ENCODE data around the gene RAB40B.

The RAB40B gene

DNA sequence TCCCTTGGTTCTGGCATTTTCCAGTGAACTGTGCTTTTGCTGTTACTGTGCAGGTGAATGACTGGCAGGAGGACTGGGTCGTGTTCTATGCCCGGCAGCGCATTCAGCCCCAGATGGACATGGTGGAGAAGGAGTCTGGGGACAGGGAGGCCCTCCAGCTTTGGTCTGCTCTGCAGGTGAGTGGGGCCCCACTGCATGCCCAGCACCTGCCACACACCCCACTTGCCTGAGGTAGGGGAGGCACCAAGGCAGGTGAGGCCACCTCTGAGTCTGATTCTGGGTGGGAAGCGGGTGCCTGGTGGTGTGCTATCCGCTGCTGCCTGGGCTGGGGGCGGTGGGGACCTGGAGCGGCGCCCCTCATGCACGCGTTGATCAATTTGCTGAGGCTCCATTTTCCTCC lies 27.9 kb upstream of the RAB40B start:
- ChIA-PET CTCF (interaction anchor here (1.3 to 1.4 kb wide), 2 partner anchors 9 to 11 kb away, joined by 4 to 5 read pairs; partner anchors contain the start of gene FN3KRP), POLR2A (no interaction called here)

DNA sequence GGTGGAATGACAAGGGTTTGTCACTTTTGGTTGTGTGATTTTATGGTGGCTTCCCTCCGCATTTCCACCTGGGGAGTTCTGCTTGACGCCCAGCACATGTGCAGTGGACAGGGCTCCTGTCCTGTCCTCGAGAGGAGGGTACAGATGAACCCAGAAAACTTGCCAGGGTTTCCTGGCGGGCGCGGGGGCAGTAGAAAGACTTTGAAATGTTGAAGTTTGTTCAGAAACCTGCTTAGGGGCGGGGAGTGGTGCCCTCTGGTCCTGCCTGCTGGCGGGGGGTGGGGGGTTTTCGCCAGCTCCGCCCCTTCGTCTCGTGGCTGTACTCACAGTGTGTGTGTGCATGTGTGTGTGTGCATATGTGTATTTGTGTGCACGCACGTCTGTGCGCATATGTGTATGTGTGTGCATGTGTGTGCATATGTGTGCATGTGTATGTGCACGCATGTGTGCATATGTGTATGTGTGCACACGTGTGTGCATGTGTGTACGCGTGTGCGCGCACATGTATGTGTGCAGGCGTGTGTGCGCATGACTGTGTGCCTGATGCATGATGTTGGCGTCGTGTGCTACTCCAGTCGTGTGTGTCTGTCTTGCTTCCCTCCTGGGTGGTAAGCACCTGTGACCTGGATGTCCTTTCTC lies 24.8 kb upstream of the RAB40B start:
- Histone ChIP-seq H3K4me3 (ENCODE audit: control insufficient read depth in 1 of 7, extremely low read depth in 1 of 7, insufficient read depth in 4 of 7, low read depth in 2 of 7, low read length in 6 of 7) (no peak overlapping the region), H3K36me3 (ENCODE audit: control insufficient read depth in 4 of 4, insufficient read depth in 4 of 4, low read length in 3 of 4) (peaks cover 4 to 58% (median 42%) of the 10 kb centered on the region in 4 experiments), H3K9me3 (ENCODE audit: control extremely low read depth in 1 of 5, control insufficient read depth in 4 of 5, insufficient read depth in 2 of 5, low read depth in 1 of 5, low read length in 4 of 5) (no peaks in the 10 kb centered on the region), H3K27ac (ENCODE audit: insufficient read depth in 1 of 2, low read depth in 1 of 2, low read length in 2 of 2, poor library complexity in 1 of 2, severe bottlenecking in 2 of 2) (no peak overlapping the region), H3K27me3 (replicated peaks in 2 of 5; ENCODE audit: control insufficient read depth in 4 of 5, insufficient read depth in 5 of 5, low read length in 4 of 5) (no peaks in the 10 kb centered on the region), H3K4me1 (ENCODE audit: control extremely low read depth in 1 of 4, control insufficient read depth in 4 of 4, insufficient read depth in 4 of 4, low read length in 3 of 4) (peaks cover 0 to under 1% (median 0%) of the 10 kb centered on the region in 4 experiments)
- no peak for DNase-seq
- 95% methylated on average over 17 of the region's 26 CpGs for WGBS (ENCODE audit: insufficient coverage)
- ChIA-PET CTCF (interaction anchor here (0.6 kb wide), 1 partner anchor 13 kb away, joined by 3 read pairs; no protein-coding TSS in a partner anchor), POLR2A (no interaction called here)

More for the DNA sequence above, 27.9 kb upstream of the RAB40B start:
- no peaks in the 10 kb centered on the region for H3K4me1 ChIP-seq (ENCODE audit: control extremely low read depth in 1 of 4, control insufficient read depth in 4 of 4, insufficient read depth in 4 of 4, low read length in 3 of 4)
- H3K9me3 ChIP-seq (ENCODE audit: control extremely low read depth in 1 of 5, control insufficient read depth in 4 of 5, insufficient read depth in 2 of 5, low read depth in 1 of 5, low read length in 4 of 5): no peaks in the 10 kb centered on the region
- H3K27me3 ChIP-seq (replicated peaks in 2 of 5; ENCODE audit: control insufficient read depth in 4 of 5, insufficient read depth in 5 of 5, low read length in 4 of 5): no peaks in the 10 kb centered on the region
- no peak for DNase-seq
- peaks cover 4 to 47% (median 32%) of the 10 kb centered on the region in 4 experiments for H3K36me3 ChIP-seq (ENCODE audit: control insufficient read depth in 4 of 4, insufficient read depth in 4 of 4, low read length in 3 of 4)
- H3K27ac ChIP-seq (ENCODE audit: insufficient read depth in 1 of 2, low read depth in 1 of 2, low read length in 2 of 2, poor library complexity in 1 of 2, severe bottlenecking in 2 of 2): no peak overlapping the region
- no peak overlapping the region for H3K4me3 ChIP-seq (ENCODE audit: control insufficient read depth in 1 of 7, extremely low read depth in 1 of 7, insufficient read depth in 4 of 7, low read depth in 2 of 7, low read length in 6 of 7)
- WGBS (ENCODE audit: insufficient coverage): 96% methylated on average over 10 of the region's 10 CpGs

DNA sequence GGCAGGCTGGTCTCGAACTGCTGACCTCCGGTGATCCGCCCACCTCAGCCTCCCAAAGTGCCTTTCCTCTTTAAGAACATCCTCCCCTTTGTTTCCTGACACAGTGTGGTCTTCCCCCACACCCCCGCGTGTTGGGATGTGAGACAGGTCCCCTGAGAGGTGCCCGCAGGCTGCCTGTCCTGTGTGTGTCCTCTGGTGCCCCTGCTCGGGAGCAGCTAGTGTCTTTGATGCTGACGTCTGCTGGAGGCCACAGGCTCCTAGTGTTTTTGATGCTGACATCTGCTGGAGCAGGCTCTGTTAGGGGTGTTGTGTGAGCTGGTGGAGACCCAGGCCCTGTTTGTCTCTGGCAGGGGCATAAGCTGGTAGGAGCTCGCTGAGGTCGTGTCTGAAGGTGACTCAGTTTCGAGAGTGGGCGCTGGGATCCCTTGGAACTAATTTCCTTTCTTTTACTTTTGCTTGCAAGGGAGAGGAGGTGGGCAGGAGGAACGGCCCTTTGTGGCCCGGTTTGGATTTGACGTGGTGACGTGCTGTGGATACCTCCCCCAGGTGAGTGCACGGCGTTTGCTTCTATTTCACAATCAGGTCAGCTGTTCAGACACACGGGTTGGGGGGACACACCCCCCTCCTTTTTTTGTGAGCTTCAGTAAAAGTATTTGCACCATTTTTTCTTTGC lies 24.0 kb upstream of the RAB40B start:
- CTCF ChIA-PET: no interaction called here

DNA sequence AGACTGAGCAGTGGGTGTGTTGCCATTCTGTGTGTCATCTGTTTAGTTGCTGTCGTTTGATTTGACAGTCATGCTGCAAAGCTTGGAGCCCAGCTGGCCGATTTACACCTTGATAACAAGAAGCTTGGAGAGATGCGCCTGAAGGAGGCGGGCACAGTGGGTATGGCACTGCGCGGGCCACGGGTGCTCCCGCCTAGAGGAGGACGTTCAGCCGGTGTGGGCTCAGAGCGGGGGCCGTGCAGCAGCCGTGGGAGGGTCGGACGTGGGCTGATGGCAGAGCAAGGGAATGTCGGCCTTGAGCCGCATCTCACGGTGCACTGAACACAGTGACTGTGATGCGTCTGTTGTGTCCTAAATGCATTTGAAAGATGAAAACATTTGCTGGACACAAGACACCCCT lies 21.7 kb upstream of the RAB40B start:
- DNase-seq: no peak
- Histone ChIP-seq H3K36me3 (ENCODE audit: control insufficient read depth in 4 of 4, insufficient read depth in 4 of 4, low read length in 3 of 4) (peaks cover 2 to 40% (median 27%) of the 10 kb centered on the region in 4 experiments), H3K27me3 (replicated peaks in 2 of 5; ENCODE audit: control insufficient read depth in 4 of 5, insufficient read depth in 5 of 5, low read length in 4 of 5) (no peaks in the 10 kb centered on the region), H3K4me3 (ENCODE audit: control insufficient read depth in 1 of 7, extremely low read depth in 1 of 7, insufficient read depth in 4 of 7, low read depth in 2 of 7, low read length in 6 of 7) (no peak overlapping the region), H3K4me1 (ENCODE audit: control extremely low read depth in 1 of 4, control insufficient read depth in 4 of 4, insufficient read depth in 4 of 4, low read length in 3 of 4) (peaks cover 1 to 20% (median 16%) of the 10 kb centered on the region in 4 experiments), H3K27ac (ENCODE audit: insufficient read depth in 1 of 2, low read depth in 1 of 2, low read length in 2 of 2, poor library complexity in 1 of 2, severe bottlenecking in 2 of 2) (no peak overlapping the region), H3K9me3 (ENCODE audit: control extremely low read depth in 1 of 5, control insufficient read depth in 4 of 5, insufficient read depth in 2 of 5, low read depth in 1 of 5, low read length in 4 of 5) (no peaks in the 10 kb centered on the region)
- WGBS (ENCODE audit: insufficient coverage): 99% methylated on average over 12 of the region's 19 CpGs
- POLR2A ChIA-PET: no interaction called here
- CTCF ChIA-PET: no interaction called here

More for the DNA sequence above, 24.0 kb upstream of the RAB40B start:
- WGBS (ENCODE audit: insufficient coverage): 93% methylated on average over 13 of the region's 19 CpGs
- POLR2A ChIA-PET: no interaction called here
- H3K27ac ChIP-seq (ENCODE audit: insufficient read depth in 1 of 2, low read depth in 1 of 2, low read length in 2 of 2, poor library complexity in 1 of 2, severe bottlenecking in 2 of 2): no peak overlapping the region
- H3K27me3 ChIP-seq (replicated peaks in 2 of 5; ENCODE audit: control insufficient read depth in 4 of 5, insufficient read depth in 5 of 5, low read length in 4 of 5): no peaks in the 10 kb centered on the region
- H3K9me3 ChIP-seq (ENCODE audit: control extremely low read depth in 1 of 5, control insufficient read depth in 4 of 5, insufficient read depth in 2 of 5, low read depth in 1 of 5, low read length in 4 of 5): no peaks in the 10 kb centered on the region
- peaks cover 4 to 54% (median 39%) of the 10 kb centered on the region in 4 experiments for H3K36me3 ChIP-seq (ENCODE audit: control insufficient read depth in 4 of 4, insufficient read depth in 4 of 4, low read length in 3 of 4)
- H3K4me1 ChIP-seq (ENCODE audit: control extremely low read depth in 1 of 4, control insufficient read depth in 4 of 4, insufficient read depth in 4 of 4, low read length in 3 of 4): peaks cover 1 to 8% (median 6%) of the 10 kb centered on the region in 4 experiments
- H3K4me3 ChIP-seq (ENCODE audit: control insufficient read depth in 1 of 7, extremely low read depth in 1 of 7, insufficient read depth in 4 of 7, low read depth in 2 of 7, low read length in 6 of 7): no peak overlapping the region
- no peak for DNase-seq

DNA sequence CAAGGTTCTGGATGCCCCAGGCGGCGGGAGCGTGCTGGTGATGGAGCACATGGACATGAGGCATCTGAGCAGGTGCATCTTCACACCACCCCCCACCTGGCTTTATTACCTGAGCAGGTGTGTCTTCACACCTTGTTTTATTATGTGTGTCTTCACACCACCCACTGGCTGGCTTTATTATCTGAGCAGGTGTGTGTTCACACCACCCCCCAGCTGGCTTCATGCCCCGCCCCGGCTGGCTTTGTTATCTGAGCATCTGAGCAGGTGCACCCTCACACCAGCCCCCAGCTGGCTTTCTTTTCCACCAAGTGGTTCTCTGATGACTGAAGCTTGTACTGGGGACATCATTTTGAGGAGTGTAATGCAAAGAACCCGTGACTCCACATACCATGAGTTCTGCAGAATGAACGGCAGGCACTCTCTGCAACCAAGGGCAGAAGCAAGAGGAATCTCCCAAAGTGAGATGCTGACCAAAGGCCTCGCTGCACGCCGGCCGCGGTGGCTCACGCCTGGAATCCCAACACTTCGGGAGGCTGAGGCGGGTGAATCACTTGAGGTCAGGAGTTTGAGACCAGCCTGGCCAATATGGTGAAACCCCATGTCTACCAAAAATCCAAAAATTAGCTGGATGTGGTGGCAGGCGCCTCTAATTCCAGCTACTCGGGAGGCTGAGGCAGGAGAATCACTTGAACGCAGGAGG lies 20.6 kb upstream of the RAB40B start:
- Histone ChIP-seq H3K4me1 (ENCODE audit: control extremely low read depth in 1 of 4, control insufficient read depth in 4 of 4, insufficient read depth in 4 of 4, low read length in 3 of 4) (peaks cover 1 to 20% (median 16%) of the 10 kb centered on the region in 4 experiments), H3K9me3 (ENCODE audit: control extremely low read depth in 1 of 5, control insufficient read depth in 4 of 5, insufficient read depth in 2 of 5, low read depth in 1 of 5, low read length in 4 of 5) (no peaks in the 10 kb centered on the region), H3K36me3 (ENCODE audit: control insufficient read depth in 4 of 4, insufficient read depth in 4 of 4, low read length in 3 of 4) (peaks cover 2 to 40% (median 27%) of the 10 kb centered on the region in 4 experiments), H3K27ac (ENCODE audit: insufficient read depth in 1 of 2, low read depth in 1 of 2, low read length in 2 of 2, poor library complexity in 1 of 2, severe bottlenecking in 2 of 2) (no peak overlapping the region), H3K4me3 (ENCODE audit: control insufficient read depth in 1 of 7, extremely low read depth in 1 of 7, insufficient read depth in 4 of 7, low read depth in 2 of 7, low read length in 6 of 7) (no peak overlapping the region), H3K27me3 (replicated peaks in 2 of 5; ENCODE audit: control insufficient read depth in 4 of 5, insufficient read depth in 5 of 5, low read length in 4 of 5) (no peaks in the 10 kb centered on the region)
- 99% methylated on average over 14 of the region's 18 CpGs for WGBS (ENCODE audit: insufficient coverage)
- ChIA-PET POLR2A (no interaction called here), CTCF (interaction anchor here (0.6 kb wide), 1 partner anchor 53 kb away, joined by 3 read pairs; no protein-coding TSS in a partner anchor)
- no peak for DNase-seq

DNA sequence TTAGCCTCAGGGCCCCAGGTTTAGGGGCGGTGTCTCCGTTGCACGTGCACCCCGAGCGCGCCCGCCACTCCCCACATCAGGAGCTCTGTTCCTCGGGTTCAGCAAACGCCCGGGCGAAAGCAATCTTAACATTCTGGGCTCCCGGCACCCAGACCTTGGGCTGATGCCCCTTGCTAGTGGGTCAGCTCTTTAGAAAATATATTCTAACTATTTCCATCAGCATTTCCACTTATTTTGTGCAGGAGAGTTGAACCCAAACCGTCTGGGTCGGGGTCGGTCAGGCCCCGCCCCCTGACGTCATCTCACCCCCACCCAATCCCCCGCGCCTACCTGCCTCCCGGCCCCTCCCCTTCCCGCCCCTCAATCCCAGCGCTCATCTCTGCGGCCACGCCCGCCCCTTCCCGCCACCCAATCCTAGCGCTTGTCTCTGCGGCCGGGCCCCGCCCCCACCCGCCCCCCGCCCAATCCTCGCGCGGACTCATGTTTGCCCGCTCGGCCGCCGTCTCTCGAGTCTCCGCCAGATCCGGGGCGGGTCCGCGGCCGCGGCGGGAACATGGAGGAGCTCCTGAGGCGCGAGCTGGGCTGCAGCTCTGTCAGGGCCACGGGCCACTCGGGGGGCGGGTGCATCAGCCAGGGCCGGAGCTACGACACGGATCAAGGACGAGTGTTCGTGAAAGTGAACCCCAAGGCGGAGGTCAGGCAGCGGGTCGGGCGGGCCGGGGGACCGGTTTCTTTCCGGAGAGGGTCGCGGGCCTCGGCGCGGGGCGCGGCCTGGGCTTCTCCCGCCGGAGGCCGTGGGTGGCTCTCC lies 17.9 kb upstream of the RAB40B start, which contains the start of gene FN3KRP:
Gene FN3KRP, plus strand, starts transcription at position 504 of the 808 bp plus-strand sequence. Its CDS starts 50 bp downstream, at position 554.
- peaks cover 0 to 22% (median 17%) of the 10 kb centered on the region in 4 experiments for H3K36me3 ChIP-seq (ENCODE audit: control insufficient read depth in 4 of 4, insufficient read depth in 4 of 4, low read length in 3 of 4)
- H3K9me3 ChIP-seq (ENCODE audit: control extremely low read depth in 1 of 5, control insufficient read depth in 4 of 5, insufficient read depth in 2 of 5, low read depth in 1 of 5, low read length in 4 of 5): no peaks in the 10 kb centered on the region
- POLR2A ChIA-PET: interaction anchor here (0.6 to 1.0 kb wide), 3 partner anchors 19 to 36 kb away, joined by 3 read pairs; partner anchors contain the start of gene FN3K
- DNase-seq: peak; percentile 96 to 98 (median 96)
- CTCF ChIA-PET: interaction anchor here (1.1 to 1.8 kb wide), 6 partner anchors 9 to 61 kb away, joined by 3 to 6 read pairs (median 4); no protein-coding TSS in a partner anchor
- peak within 1 kb of the TSS in 1 of 2 experiments; percentile 77 for H3K27ac ChIP-seq (ENCODE audit: insufficient read depth in 1 of 2, low read depth in 1 of 2, low read length in 2 of 2, poor library complexity in 1 of 2, severe bottlenecking in 2 of 2)
- peaks cover 1 to 20% (median 16%) of the 10 kb centered on the region in 4 experiments for H3K4me1 ChIP-seq (ENCODE audit: control extremely low read depth in 1 of 4, control insufficient read depth in 4 of 4, insufficient read depth in 4 of 4, low read length in 3 of 4)
- H3K4me3 ChIP-seq (ENCODE audit: control insufficient read depth in 1 of 7, extremely low read depth in 1 of 7, insufficient read depth in 4 of 7, low read depth in 2 of 7, low read length in 6 of 7): peak within 1 kb of the TSS; percentile 68 to 92 (median 85)
- under 1% methylated on average over 39 of the region's 75 CpGs for WGBS (ENCODE audit: insufficient coverage)
- no peaks in the 10 kb centered on the region for H3K27me3 ChIP-seq (replicated peaks in 2 of 5; ENCODE audit: control insufficient read depth in 4 of 5, insufficient read depth in 5 of 5, low read length in 4 of 5)
